Stimulated activated CD4-positive, alpha-beta T cell treated with anti-CD3 and anti-CD28 coated beads, Interleukin-2, amount 100 ng/mL, for 48 hours (primary cell): ENCODE measurements around the gene USP48.
"Not testable (repeated sequence)": the region's sequence is repeated elsewhere in the genome, so short reads cannot be mapped to it uniquely, and the experiment has no call there.

Experiments
- DNase-seq, 2 donors: peaks; one replicate each; pipeline ENCODE4 v3.0.0-alpha.2; 2020

USP48 gene, protein sequence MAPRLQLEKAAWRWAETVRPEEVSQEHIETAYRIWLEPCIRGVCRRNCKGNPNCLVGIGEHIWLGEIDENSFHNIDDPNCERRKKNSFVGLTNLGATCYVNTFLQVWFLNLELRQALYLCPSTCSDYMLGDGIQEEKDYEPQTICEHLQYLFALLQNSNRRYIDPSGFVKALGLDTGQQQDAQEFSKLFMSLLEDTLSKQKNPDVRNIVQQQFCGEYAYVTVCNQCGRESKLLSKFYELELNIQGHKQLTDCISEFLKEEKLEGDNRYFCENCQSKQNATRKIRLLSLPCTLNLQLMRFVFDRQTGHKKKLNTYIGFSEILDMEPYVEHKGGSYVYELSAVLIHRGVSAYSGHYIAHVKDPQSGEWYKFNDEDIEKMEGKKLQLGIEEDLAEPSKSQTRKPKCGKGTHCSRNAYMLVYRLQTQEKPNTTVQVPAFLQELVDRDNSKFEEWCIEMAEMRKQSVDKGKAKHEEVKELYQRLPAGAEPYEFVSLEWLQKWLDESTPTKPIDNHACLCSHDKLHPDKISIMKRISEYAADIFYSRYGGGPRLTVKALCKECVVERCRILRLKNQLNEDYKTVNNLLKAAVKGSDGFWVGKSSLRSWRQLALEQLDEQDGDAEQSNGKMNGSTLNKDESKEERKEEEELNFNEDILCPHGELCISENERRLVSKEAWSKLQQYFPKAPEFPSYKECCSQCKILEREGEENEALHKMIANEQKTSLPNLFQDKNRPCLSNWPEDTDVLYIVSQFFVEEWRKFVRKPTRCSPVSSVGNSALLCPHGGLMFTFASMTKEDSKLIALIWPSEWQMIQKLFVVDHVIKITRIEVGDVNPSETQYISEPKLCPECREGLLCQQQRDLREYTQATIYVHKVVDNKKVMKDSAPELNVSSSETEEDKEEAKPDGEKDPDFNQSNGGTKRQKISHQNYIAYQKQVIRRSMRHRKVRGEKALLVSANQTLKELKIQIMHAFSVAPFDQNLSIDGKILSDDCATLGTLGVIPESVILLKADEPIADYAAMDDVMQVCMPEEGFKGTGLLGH

DNA sequence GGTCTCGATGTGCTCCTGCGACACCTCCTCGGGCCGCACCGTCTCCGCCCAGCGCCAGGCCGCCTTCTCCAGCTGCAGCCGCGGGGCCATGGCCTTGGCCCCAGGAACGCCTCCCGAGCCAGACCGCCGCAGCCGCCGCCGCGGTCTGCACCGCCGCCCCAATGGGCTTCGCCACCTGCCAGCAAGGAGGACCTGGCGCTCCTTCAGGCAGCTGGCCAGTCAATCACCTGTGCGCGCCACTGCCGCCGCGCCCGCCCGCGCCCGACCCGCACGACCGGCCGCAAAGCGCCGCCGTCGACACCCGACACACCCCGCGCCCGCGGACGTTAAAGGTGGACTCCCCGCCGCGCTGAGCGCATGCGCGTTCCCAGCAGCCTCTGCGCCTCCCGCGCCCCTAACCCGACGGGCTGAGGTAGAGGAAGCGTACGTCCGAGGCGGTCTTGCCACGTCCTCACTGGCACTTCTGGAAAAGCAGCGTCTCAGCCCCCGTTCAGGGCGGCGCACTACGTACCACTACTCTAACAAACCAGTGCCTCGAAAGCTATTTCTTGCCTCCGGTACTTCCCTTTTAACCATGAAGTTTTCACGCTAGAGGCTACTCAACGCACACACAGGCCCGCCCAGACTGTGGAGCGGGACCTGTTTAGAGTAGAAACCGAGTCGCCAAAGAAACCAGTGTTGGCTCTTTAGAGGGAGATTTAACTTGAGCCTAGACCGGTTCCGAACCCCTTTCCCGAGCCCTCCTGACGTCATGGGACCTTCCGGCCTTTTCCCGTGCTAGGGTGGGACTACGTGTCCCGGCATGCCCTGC lies at the start of gene USP48:
USP48 (minus strand) TSS at position 282 of the 811 bp plus-strand sequence; CDS start at position 90, 192 bp downstream.
- DNase-seq, result peak; percentile 94 to 97

DNA sequence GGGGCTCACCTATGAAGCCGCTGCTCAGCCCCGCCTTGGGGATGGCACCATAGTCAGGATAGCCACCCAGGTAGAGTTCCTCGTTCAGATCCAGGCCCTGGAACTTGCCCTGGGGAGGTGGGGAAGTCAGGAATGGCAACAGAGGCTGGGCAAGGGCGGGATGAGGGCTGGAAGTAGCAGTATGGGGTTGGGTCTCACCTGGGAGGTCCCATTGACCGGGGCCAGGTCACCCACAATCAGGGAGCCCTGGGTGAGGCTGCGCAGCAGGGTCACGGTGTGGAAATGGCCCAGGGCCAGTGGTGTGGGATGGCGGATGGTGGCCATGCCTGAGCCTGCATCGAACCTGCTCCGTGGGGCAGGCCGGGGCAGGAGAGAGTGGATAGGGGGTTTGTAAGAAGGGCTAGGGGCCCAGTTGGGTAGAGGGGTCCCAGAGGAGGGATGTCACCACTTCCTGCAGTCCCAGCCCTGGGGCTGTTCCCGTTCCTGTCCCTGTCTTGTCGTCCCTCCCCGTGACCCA lies 48.6 kb upstream of the USP48 start:
- no peak for DNase-seq

DNA sequence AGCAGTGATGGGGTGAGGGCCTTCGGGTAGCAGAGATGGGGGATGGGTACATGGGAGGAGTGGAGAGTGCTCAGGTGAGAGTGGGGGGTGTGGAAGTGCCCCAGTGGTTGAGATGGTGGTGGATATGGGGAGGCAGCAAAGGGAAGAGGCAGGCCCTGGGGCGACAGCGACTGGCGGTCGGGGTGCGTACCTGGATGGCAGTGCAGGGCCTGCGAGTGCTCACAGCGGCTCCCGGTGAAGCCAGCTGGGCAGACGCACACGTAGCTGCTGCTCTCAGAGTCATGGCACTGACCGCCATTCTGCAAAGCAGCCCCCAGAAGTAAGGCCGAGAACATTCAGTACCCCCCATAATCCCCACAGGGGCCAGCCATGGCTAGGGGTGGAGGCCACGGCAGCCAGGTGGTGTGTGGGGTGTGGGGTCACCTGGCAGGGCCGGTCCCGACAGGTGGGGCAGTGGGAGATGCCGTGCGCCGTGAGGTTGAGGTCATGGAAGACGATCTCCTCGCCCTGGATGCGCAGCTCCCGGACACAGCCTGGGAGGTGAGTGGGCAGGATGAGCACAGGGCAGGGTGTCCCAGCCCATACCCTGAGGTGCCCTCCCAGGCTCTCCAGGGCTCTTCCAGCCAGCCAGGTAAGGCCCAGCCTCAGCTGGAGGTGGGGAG lies 48.0 kb upstream of the USP48 start:
- DNase-seq, result no peak

DNA sequence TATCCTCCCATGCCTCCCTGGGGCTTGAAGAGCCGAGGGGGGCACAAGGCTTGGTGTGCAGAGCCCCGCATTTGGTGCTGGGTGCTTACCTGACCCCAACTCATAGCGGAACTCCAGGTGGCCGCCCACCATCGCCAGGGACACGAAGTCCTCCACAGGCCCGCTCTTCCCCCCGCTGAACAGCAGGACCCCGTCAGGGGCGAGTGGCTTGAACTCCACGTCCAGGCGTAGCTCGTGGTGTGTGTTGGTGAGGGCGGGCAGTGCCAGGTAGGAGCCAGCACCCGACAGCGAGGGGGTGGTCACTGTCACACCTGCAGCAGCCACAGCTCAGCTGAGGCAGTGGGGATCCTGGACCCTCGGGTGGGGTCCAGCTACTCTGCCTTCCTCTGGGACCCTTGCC lies 46.3 kb upstream of the USP48 start:
- no peak for DNase-seq

DNA sequence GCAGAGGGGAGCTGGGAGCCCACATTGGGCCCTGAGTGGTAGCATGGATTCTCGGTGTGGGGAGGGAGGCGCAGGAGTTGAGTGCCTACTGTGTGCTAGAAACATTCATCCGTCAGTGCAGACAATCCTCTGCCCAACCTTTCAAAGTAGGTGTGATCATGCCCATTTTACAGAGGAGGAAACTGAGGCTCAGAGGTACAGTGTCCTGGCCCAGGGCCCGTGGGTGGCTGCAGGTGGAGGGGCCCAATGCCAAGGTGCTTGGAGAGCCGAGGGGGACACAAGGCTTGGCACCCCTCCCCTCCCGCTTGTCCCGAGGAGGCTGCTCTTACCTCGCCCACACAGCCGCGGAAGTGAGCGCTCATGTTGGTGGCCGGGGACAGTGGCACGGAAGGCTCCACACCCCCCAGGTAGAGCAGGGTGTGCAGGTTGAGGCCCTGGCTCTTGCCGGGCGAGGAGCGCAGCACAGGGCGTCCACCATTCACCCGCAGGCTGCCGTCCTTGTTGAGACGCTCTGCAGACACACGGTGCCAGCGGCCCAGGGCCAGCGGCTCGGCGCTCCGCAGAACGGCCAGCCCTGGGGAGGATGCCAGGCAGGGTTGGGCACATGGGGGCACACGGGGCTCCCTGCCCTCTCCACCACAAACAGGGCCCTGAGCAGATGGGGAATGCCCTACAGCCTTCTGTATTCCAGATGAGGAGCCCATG lies 45.7 kb upstream of the USP48 start:
- DNase-seq, result no peak

DNA sequence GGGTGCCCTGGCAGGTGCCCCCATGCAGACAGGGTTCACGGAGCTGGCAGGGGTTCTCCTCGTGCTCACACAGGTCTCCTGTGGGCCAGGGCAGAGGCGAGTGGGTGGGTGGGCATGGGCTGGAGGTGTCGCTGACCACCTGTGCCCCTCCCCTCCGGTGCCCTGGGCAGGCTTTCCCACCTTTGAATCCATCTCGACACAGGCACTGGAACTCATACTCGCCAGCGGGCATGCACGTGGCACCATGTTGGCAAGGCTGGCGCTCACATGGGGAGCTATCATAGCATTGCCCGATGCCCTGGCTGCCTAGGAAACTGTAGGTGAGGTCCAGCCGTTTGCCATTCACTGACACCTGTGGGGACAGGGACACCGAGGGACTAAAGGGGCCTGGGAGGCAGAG lies 45.1 kb upstream of the USP48 start:
- DNase-seq, result no peak

DNA sequence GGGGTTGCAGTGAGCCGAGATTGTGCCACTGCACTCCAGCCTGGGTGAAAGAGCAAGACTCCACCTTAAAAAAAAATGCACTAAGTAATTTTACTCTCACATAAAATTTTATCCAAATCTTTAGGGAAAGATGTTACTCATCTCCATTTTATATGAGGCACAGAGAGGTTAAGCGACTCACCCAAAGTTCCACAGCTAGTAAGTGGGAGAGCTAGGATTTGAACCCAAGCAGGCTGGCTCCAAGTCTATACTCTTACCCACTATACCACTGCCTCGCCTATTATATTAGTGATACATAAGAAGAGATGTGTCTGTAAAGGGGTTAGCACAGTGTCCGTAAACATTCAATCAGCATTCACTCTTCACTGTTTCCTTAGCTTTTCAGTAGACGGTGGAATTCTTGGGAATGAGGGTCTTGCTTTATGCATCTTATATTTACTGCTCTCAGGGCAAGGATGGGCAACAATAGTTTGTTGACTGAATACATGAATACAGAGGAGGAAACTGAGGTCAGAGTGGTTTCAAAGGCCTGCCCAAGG lies 44.3 kb upstream of the USP48 start:
- no peak for DNase-seq

DNA sequence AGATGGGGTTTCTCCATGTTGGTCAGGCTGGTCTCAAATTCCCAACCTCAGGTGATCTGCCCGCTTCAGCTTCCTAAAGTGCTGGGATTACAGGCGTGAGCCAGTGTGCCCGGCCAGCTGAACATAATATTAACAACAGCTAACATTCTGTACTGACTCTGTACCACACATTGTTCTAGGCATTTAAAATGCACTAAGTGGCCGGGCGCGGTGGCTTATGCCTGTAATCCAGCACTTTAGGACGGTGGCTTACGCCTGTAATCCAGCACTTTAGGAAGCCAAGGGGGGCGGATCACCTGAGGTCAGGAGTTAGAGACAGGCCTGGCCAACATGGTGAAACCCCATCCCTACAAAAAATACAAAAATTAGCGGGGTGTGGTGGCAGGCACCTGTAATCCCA lies 43.7 kb upstream of the USP48 start:
- DNase-seq, result not testable (repeated sequence)

DNA sequence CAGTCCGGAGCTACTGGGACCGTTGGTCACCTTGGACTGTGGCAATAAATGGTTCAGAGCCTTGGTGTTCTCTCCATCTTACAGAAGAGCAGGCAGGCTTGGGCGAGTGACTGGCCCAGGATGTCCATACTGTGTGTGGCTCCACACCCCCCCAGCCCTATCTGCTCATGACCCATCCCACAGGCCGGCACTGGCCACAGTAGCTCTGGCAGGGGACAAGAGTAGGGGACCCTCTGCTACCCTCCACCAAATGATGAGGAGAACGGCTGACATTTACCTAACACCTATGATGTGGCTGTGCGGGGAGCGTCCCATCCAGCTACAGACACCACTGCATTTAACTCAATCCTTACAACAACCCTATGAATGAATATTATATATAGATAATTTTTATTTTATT lies 42.4 kb upstream of the USP48 start:
- no peak for DNase-seq

DNA sequence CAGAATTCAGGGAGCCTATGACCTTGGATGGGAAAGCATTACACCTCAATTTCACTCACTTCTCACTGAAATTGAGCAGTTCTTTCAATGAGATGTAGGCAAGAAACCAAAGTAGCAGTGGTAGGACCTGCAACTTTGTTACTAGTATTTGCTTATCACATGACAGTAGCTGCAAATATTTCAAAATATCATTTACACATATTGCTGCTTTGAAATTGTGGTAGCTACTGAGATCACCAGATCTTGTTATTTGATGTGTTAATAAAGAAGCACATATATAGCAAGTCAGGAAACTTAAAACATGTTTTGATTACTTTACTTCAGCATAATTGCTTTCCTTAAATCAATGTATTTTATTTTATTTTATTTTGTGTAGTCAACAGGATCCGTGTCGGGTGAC lies 42.0 kb upstream of the USP48 start:
- DNase-seq, result no peak

DNA sequence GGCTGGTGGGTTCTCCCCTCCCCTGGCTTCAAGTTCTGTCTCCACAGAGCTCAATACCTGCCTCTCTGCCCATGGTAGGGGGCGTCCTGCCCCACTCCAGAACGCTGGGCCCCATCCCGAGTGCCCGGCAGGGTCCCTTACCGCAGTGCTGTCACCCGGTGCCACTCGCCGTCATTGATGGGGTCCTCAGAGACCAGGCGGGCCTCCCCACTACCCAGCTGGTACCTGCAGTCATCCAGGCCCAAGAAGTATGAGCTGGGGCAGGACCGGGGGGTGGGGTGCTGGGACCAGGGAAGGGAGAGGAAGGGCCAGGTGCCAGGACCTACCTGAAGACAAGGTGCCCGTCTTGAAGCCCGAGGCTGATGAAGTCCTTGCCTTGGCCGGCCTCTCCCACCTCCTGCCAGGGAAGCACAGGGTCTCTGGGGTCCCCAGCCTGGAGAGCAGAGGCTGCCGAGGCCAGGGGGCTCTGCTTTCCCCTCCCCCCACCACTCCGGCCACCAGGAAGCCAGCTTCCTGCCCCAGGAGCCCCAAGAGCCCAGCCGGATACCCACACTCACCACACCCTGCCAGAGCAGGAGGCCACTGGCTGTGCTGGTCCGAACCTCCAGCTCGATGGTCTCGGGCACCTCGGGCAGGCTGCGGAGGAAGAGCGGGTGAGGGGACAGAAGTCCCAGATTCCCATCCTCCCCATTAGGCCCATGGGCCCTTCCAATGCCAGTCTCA lies 41.2 kb upstream of the USP48 start:
- no peak for DNase-seq

DNA sequence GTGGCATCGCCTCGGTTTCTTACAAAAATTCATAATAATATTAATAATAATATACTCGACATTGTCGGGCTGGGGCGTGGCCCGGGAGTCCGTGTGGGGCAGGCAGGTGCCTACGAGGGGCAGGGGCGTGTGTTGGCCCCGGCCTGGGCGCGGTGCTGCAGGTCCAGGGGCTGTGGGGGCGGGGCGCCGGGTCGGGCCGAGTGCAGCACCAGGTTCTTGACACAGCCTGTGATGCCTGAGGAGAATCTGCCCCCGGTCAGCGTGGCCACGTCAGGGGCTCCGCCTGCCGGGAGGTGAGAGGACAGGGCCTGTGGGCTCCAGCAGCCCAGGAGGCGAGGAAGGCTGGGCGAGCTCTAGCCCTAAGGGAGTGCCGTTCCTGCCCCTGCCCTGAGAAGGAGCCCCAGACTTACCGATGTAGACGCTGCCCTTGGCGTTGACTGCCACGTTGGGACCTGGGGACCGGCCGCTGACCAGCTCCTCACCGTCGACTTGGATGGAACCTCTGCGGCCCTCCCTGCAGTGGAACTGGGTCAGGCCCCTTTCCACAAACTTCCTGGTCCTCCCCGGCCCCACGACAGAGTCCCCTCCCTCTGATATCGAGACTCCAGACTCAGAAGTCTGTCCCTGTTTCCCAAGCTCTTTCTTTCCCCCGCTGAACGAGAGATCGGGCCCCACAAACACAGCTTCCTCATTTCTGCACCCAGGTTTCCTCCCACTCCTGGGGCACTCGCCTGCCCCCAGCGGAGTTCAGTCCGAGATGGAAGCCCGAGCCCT lies 40.4 kb upstream of the USP48 start:
- no peak for DNase-seq

DNA sequence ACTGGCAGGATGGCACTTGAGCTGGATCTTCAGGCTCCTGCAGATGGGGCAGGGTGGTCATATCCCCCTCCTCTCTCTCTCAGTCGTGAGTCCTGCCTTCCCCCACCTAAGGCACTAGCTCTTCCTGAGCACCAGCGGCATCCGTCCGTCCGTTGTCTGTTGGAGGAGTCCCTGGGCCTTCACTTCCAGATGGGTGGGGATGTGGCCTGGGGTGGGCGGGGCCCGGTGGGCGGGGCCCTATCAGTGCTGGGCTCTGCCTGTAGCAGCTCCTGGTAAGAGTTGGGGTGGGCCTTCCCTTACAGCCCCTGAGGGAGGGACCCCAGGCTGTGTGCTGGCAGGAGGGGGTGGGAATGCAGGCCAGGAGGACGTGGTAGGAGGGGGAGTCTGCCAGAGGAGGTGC lies 39.4 kb upstream of the USP48 start:
- no peak for DNase-seq

DNA sequence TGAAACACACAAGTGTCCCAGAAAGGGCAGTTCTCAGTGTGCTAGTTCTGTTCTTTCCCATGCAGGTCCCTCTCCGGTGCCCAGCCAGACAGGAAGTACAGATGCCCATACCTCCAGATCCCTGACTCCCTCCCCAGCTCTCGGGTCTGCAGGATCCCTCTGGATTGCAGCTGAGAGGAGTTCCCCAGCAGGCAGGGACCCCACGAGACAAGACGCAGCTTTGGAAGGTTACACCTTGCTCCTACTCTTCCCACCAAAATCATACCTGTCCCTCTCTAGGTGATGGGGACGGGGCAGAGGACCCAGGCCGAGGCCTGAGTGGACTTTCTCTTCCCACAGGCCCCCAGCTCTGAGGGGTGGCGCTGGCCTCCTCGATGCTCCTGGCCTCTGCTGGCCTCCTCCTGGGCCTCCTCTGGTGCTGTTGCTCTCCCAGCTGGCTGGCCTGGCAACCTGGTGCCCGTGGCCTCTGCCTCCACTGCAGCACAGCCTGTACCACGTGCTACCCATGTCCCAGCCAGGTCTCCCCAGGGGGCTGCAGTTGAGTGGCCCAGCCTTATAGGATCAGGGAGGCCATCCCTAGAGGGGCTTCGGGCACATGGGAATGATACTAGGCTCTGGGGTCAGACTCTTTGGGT lies 38.6 kb upstream of the USP48 start:
- DNase-seq, result no peak

DNA sequence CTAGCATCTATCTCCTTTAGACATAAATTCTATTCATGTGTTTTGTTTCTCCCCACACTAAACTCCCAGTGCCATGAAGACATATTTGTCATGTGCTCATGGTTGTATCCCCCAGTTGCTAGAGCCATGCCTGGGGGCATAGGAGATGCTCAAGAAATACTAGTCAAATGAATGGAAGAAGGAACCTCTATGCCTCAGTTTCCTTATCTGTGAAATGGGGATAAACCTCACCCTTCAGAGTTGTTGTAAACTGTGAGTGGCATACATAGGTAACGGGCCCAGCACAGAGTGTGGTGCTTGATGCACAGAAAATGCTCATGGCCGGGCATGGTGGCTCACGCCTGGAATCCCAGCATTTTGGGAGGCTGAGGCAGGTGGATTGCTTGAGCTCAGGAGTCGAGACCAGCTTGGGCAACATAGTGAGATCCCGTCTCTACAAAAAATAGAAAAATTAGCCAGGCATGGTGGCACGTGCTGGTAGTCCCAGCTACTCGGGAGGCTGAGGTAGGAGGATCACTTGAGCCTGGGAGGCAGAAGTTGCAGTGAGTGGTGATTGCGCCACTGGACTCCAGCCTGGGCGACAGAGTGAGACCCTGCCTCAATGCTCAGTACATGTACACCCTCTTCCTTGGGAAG lies 37.8 kb upstream of the USP48 start:
- DNase-seq, result no peak

DNA sequence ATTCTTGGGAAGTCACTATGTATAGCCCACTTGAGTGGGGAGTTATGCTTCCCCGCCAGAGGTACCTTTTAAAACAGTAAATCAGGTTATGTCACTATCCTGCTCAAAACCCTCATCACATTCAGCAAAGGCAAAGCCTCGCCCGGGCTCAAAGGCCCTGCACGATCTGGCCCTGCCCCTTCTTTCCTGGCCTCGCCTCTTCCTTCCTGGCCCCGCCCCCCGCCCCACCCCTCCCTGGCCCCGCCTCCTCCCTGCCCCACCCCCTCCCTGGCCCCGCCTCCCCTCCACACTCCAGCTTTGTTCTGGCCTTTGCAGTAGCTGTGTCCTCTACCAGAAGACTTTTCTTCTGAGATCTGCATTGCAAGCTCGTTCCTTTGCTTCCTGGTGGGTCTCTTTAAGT lies 35.7 kb upstream of the USP48 start:
- peak; percentile 18 to 46 for DNase-seq

DNA sequence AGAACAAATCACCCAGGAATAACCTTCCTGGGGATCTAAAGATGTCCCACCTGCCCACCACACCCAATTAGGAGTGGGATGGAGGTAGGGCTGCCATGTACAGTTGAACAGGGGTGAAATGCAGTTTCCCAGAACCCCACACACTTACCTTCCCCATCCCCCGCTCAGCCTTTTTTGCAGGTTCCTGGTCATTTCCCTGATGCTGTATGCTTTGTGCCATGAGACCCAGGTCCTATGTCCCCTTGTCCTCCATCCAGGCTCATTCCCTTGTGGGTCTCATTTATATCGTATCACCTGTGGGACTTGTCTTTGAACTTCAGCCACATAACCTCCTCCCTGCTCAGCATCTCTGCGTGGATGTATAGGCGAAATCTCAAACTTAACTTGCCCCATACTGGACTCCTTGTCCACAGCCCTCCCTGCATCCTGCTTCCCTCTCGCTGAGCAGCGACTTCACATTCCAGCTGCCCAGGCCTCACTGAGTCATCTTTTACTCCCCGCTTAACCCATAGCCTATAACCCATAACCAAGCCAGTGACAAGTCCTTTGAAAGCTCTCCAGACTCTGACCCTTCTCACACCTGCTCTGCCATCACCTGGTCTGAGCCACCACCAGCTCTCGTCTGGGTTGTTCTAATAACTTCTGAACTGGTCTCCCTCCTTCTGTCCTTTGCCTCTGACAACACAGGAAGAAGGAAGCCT lies 33.8 kb upstream of the USP48 start:
- no peak for DNase-seq
